T-cell (primary cell): Measurements from ENCODE around the gene PFDN6. TPM values are rescaled to one million over a fixed set of nuclear protein-coding genes. Genes with fewer than 3 reads are reported as not detected.
"Not testable (repeated sequence)": the region's sequence is repeated elsewhere in the genome, so short reads cannot be mapped to it uniquely, and the experiment has no call there.

Source experiments
- ATAC-seq, 4 experiments: fragments of 200-7000 bp in 3 of 4; fragments of 150-1000 bp in 1 of 4; cut with Tn5 transposase; replicated peaks in 1 of 4; 1 replicate in 3 of 4; 2 replicates in 1 of 4; pipeline ENCODE4 v1.10.0; 2021; ENCODE audit warnings: moderate library complexity in 3 of 4, mild to moderate bottlenecking in 2 of 4, moderate number of reproducible peaks in 1 of 4
- CTCF ChIA-PET, 2 donors: fragments of 300-600 bp; sonication (Branson Sonifier 250); formaldehyde crosslinking; loops; one replicate each; lab custom pipeline; 2022; ENCODE audit warnings: antibody characterized with exemption in 2 of 2; lab: Charles Lee
- POLR2A ChIA-PET, 2 donors: fragments of 300-600 bp; sonication (Branson Sonifier 250); formaldehyde crosslinking; loops; one replicate each; lab custom pipeline; 2022; ENCODE audit warnings: antibody characterized with exemption in 2 of 2; lab: Charles Lee
- DNase-seq, 35 experiments: peaks; one replicate each; pipeline versions ENCODE4 v3.0.0 to v3.0.0-alpha.2; 2013 to 2023
- H3K27ac ChIP-seq: one replicate; pipeline ENCODE4 v1.5.1; 2013; ENCODE audit warnings: low read length
- H3K27me3 ChIP-seq, 2 experiments: replicated peaks in 1 of 2; 1 replicate in 1 of 2; 2 replicates in 1 of 2; pipeline versions ENCODE4 v1.6.1 to v1.7.0; 2013; ENCODE audit warnings: low read length in 1 of 2, mixed read lengths in 1 of 2; ENCODE audit not compliant: control insufficient read depth in 2 of 2, insufficient read depth in 2 of 2; ENCODE audit errors: extremely low read depth in 1 of 2
- H3K36me3 ChIP-seq, 2 donors: 1 replicate in 1 of 2; 2 replicates in 1 of 2; pipeline versions ENCODE4 v1.6.1 to v1.7.0; 2013; ENCODE audit warnings: low read length in 1 of 2; ENCODE audit not compliant: control insufficient read depth in 2 of 2, insufficient read depth in 1 of 2; ENCODE audit errors: extremely low read depth in 1 of 2
- H3K4me1 ChIP-seq, 2 experiments: 1 replicate in 1 of 2; 2 replicates in 1 of 2; pipeline versions ENCODE4 v1.6.1 to v1.7.0; 2013; ENCODE audit warnings: low read length in 2 of 2, mixed read lengths in 1 of 2; ENCODE audit not compliant: insufficient read depth in 2 of 2, control insufficient read depth in 1 of 2; ENCODE audit errors: extremely low read depth in 1 of 2
- H3K4me3 ChIP-seq, 2 donors: 1 replicate in 1 of 2; 2 replicates in 1 of 2; pipeline versions ENCODE4 v1.5.1 to v1.7.0; 2013; ENCODE audit warnings: mild to moderate bottlenecking in 2 of 2, low read length in 1 of 2, moderate library complexity in 1 of 2; ENCODE audit not compliant: control insufficient read depth in 1 of 2; ENCODE audit errors: extremely low read depth in 1 of 2
- H3K9me3 ChIP-seq: 2 replicates; pipeline ENCODE4 v1.7.0; 2013
- H3K27ac Mint-ChIP-seq, 2 donors: one replicate each; pipeline ENCODE4 v1.8.0; 2020 to 2021; ENCODE audit warnings: mild to moderate bottlenecking in 2 of 2, mixed read lengths in 2 of 2
- H3K27me3 Mint-ChIP-seq, 2 donors: one replicate each; pipeline ENCODE4 v1.8.0; 2021 to 2022; ENCODE audit warnings: mixed read lengths in 2 of 2
- H3K36me3 Mint-ChIP-seq: one replicate; pipeline ENCODE4 v1.8.0; 2021; ENCODE audit warnings: mixed read lengths
- H3K4me1 Mint-ChIP-seq, 3 donors: one replicate each; pipeline ENCODE4 v1.8.0; 2020 to 2022; ENCODE audit warnings: mixed read lengths in 3 of 3, mild to moderate bottlenecking in 1 of 3
- H3K4me3 Mint-ChIP-seq, 3 donors: one replicate each; pipeline ENCODE4 v1.8.0; 2020 to 2022; ENCODE audit warnings: mild to moderate bottlenecking in 3 of 3, mixed read lengths in 3 of 3, moderate library complexity in 3 of 3
- H3K9me3 Mint-ChIP-seq, 3 donors: one replicate each; pipeline ENCODE4 v1.8.0; 2020 to 2022; ENCODE audit warnings: mixed read lengths in 3 of 3
- WGBS: methylation state at CpG from one replicate; pipeline ENCODE4 v1.1.5; 2013; ENCODE audit warnings: missing lambda C conversion rate; ENCODE audit not compliant: insufficient coverage; 5-methylcytosine and 5-hydroxymethylcytosine counted together
- total RNA-seq, 35 experiments: library from RNA in 6 of 35; stranded (reverse) in 6 of 35; fragments of 120-200 nt in 1 of 35; gene quantifications; one replicate each; pipeline versions ENCODE4 v1.2.1 to v1.2.4 and lab custom pipeline; 2013 to 2026

The PFDN6 gene
- total RNA-seq, 5 donors from 2014 or later (not counting 1 experiment from before 2014, with no cell fraction given): 16.1 to 51.4 (median 40.5) TPM

- DNase-seq (peak in 3 of 35 experiments; percentile 21 to 26 (median 25)), ATAC-seq (peak; percentile 1 to 11 (median 4))
- POLR2A ChIA-PET: interaction anchor here (0.5 to 1.5 kb wide), 4 partner anchors 16 to 300 kb away, joined by 3 to 6 read pairs (median 4); partner anchors contain the start of gene WDR46 (in 1 of the 2)
- Histone ChIP-seq H3K36me3 (peaks cover 6 to 61% of the 10 kb centered on the region in 2 donors), H3K27ac (peak overlapping the region; percentile 85), H3K4me1 (peaks cover 38 to 64% of the 10 kb centered on the region in 2 experiments), H3K9me3 (no peaks in the 10 kb centered on the region), H3K27me3 (no peaks in the 10 kb centered on the region), H3K4me3 (peak overlapping the region; percentile 70 to 73)
- Mint-ChIP-seq H3K36me3 (peaks cover 51% of the 10 kb centered on the region), H3K9me3 (no peaks in the 10 kb centered on the region), H3K27ac (peak overlapping the region; percentile 98 to 99), H3K4me3 (peak overlapping the region; percentile 92 to 98 (median 94)), H3K4me1 (peaks cover 58 to 72% (median 61%) of the 10 kb centered on the region in 3 donors), H3K27me3 (no peaks in the 10 kb centered on the region)
- 8% methylated on average over 8 of the region's 22 CpGs for WGBS
- CTCF ChIA-PET: interaction anchor here in 1 of 2 donors (1.0 to 1.9 kb wide), 7 partner anchors 17 to 320 kb away, joined by 3 to 16 read pairs (median 7); partner anchors contain the start of genes HLA-DMA, PFDN6, WDR46 and ZBTB22
Observed at GRCh38 chr6:33272275-33273128, 16.9 kb upstream of the PFDN6 start.

- Histone ChIP-seq H3K27me3 (no peaks in the 10 kb centered on the region), H3K27ac (peak overlapping the region; percentile 85), H3K9me3 (no peaks in the 10 kb centered on the region), H3K4me3 (no peak overlapping the region), H3K4me1 (peaks cover 38 to 73% of the 10 kb centered on the region in 2 experiments), H3K36me3 (peaks cover 0 to 54% of the 10 kb centered on the region in 2 donors)
- Mint-ChIP-seq H3K27ac (peak overlapping the region; percentile 98 to 99), H3K27me3 (no peaks in the 10 kb centered on the region), H3K36me3 (peaks cover 44% of the 10 kb centered on the region), H3K9me3 (no peaks in the 10 kb centered on the region), H3K4me1 (peaks cover 66 to 79% (median 68%) of the 10 kb centered on the region in 3 donors), H3K4me3 (peak overlapping the region; percentile 92 to 98 (median 94))
- CTCF ChIA-PET: no interaction called here
- POLR2A ChIA-PET: interaction anchor here in 1 of 2 donors (0.5 kb wide), 1 partner anchor 70 kb away, joined by 3 read pairs; no protein-coding TSS in a partner anchor
- WGBS: 36% methylated on average over 5 of the region's 11 CpGs
- DNase-seq (no peak), ATAC-seq (no peak)
Observed at GRCh38 chr6:33273129-33273923, 16.1 kb upstream of the PFDN6 start.

GRCh38 chr6:33273924-33274902, 15.2 kb upstream of the PFDN6 start:
- ChIA-PET POLR2A (no interaction called here), CTCF (no interaction called here)
- Histone ChIP-seq H3K36me3 (peaks cover 0 to 53% of the 10 kb centered on the region in 2 donors), H3K9me3 (no peaks in the 10 kb centered on the region), H3K27me3 (no peaks in the 10 kb centered on the region), H3K4me3 (no peak overlapping the region), H3K27ac (peak overlapping the region; percentile 85), H3K4me1 (peaks cover 38 to 81% of the 10 kb centered on the region in 2 experiments)
- Mint-ChIP-seq H3K36me3 (peaks cover 38% of the 10 kb centered on the region), H3K27ac (peak overlapping the region; percentile 84 to 98), H3K27me3 (no peaks in the 10 kb centered on the region), H3K4me1 (peaks cover 75 to 84% (median 76%) of the 10 kb centered on the region in 3 donors), H3K4me3 (peak overlapping the region; percentile 92 to 98 (median 94)), H3K9me3 (no peaks in the 10 kb centered on the region)
- DNase-seq (no peak), ATAC-seq (no peak)
- WGBS: 47% methylated on average over 5 of the region's 14 CpGs

- not testable (repeated sequence) for ATAC-seq
- peaks cover 38% of the 10 kb centered on the region for H3K36me3 Mint-ChIP-seq
- peak overlapping the region; percentile 60 to 83 for H3K4me3 ChIP-seq
Observed at GRCh38 chr6:33275795-33276580, 13.4 kb upstream of the PFDN6 start.

GRCh38 chr6:33276581-33276863, 12.9 kb upstream of the PFDN6 start:
- peak overlapping the region; percentile 82 for H3K27ac ChIP-seq
- peak overlapping the region; percentile 60 to 83 for H3K4me3 ChIP-seq
- ATAC-seq: no peak
- peaks cover 7 to 64% of the 10 kb centered on the region in 2 donors for H3K36me3 ChIP-seq
- Mint-ChIP-seq H3K9me3 (no peaks in the 10 kb centered on the region), H3K4me3 (peak overlapping the region; percentile 75 to 94 (median 92)), H3K27me3 (no peaks in the 10 kb centered on the region), H3K36me3 (peaks cover 43% of the 10 kb centered on the region), H3K27ac (peak overlapping the region; percentile 92 to 94), H3K4me1 (peaks cover 64 to 79% (median 68%) of the 10 kb centered on the region in 3 donors)
- H3K9me3 ChIP-seq: no peaks in the 10 kb centered on the region
- ChIA-PET POLR2A (interaction anchor here (0.5 to 3.0 kb wide), 4 partner anchors 12 to 66 kb away, joined by 5 to 10 read pairs (median 7); partner anchors contain the start of genes PFDN6 (in 2 of the 2) and WDR46 (in 2 of the 2)), CTCF (interaction anchor here in 1 of 2 donors (0.9 to 1.4 kb wide), 3 partner anchors 28 to 161 kb away, joined by 3 to 4 read pairs (median 3); no protein-coding TSS in a partner anchor)
- no peak for DNase-seq
- no peaks in the 10 kb centered on the region for H3K27me3 ChIP-seq
- peaks cover 35 to 80% of the 10 kb centered on the region in 2 experiments for H3K4me1 ChIP-seq

More at GRCh38 chr6:33275795-33276580, 13.4 kb upstream of the PFDN6 start:
- not testable (repeated sequence) for H3K9me3 Mint-ChIP-seq, H3K27me3 ChIP-seq, H3K9me3 ChIP-seq, DNase-seq, H3K27me3 Mint-ChIP-seq
- Mint-ChIP-seq H3K4me1 (peaks cover 67 to 79% (median 68%) of the 10 kb centered on the region in 3 donors), H3K27ac (peak overlapping the region; percentile 92 to 94), H3K4me3 (peak overlapping the region; percentile 75 to 94 (median 92))
- CTCF ChIA-PET: interaction anchor here in 1 of 2 donors (0.7 to 1.4 kb wide), 3 partner anchors 28 to 160 kb away, joined by 3 read pairs; no protein-coding TSS in a partner anchor
- Histone ChIP-seq H3K4me1 (peaks cover 36 to 85% of the 10 kb centered on the region in 2 experiments), H3K36me3 (peaks cover 2 to 59% of the 10 kb centered on the region in 2 donors), H3K27ac (peak overlapping the region; percentile 82)
- WGBS: 47% methylated on average over 2 of the region's 16 CpGs
- POLR2A ChIA-PET: interaction anchor here (0.5 to 3.0 kb wide), 3 partner anchors 13 to 67 kb away, joined by 5 to 10 read pairs (median 8); partner anchors contain the start of genes PFDN6 (in 2 of the 2) and WDR46 (in 2 of the 2)
